ENCODE measurements around the gene LGALS4.

DNA sequence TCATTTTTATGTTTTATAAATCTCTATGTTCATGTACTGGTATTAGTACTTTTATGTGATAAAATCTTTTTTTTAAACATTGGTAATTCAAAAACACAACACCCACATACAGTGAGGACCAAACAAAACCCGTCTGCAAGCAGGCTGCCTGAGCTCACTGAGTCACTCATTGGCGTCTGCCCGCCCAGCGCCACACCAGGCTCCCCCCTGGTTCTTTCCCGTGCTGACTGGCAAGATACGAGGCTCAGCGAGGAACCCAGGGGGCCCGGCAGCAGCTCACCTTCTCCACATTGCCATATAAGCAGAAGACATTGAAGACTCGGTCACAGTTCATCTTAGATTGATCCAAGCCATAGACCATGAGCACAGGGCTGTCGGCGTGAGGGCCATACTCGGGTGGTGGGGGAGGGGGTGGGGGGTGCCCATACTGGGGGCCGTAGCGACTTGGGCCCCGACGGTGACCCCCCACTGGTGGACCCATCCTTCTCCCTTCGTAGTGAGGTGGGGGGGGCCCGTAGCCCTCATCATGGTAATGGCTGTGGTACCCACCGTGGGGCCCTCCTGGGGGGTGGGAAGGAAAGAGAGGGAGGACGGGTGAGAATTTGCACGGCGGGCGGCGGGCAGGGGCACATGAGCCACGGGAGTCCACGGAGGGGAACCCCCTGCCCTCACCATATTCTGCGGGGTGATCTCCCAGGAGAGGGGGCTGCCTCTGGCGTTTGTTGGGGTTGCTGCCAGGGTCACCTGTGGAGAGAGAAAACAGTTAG, 27.3 kb upstream of the LGALS4 start:
- TF ChIP-seq TARDBP (IDR thresholded peaks at IDR 0.05) (no peak), FOXM1 (IDR thresholded peaks at IDR 0.05; ENCODE audit: borderline replicate concordance) (no peak), FOXK2 (IDR thresholded peaks at IDR 0.05) (no peak), SP1 (IDR thresholded peaks at IDR 0.05) (no peak), ELF4 (IDR thresholded peaks at IDR 0.05) (no peak)
